Stomach (tissue), 9 donors: ENCODE data around the gene TEX19. TPM values are rescaled to one million over a fixed set of nuclear protein-coding genes. Genes with fewer than 3 reads are reported as not detected.
"Not testable (repeated sequence)": the region's sequence is repeated elsewhere in the genome, so short reads cannot be mapped to it uniquely, and the experiment has no call there.

Source experiments
- DNase-seq, 2 donors: peaks; one replicate each; pipeline versions ENCODE4 v3.0.0 to v3.0.0-alpha.2; 2013 to 2019
- H3K27ac ChIP-seq, 5 donors: fragments of 200-600 bp in 4 of 5; sonication (generic) in 4 of 5; one replicate each; pipeline ENCODE4 v1.5.1; 2013 to 2019; ENCODE audit warnings: mild to moderate bottlenecking in 1 of 5, moderate library complexity in 1 of 5
- H3K27me3 ChIP-seq, 3 donors: fragments of 200-600 bp; sonication (generic); one replicate each; pipeline ENCODE4 v1.5.1; 2017 to 2019; ENCODE audit warnings: mixed run types in 1 of 3
- H3K36me3 ChIP-seq, 4 donors: fragments of 200-600 bp; sonication (generic); 1 replicate in 3 of 4; 2 replicates in 1 of 4; pipeline ENCODE4 v1.5.1; 2016 to 2019
- H3K4me1 ChIP-seq, 4 donors: fragments of 200-600 bp; sonication (generic); one replicate each; pipeline ENCODE4 v1.5.1; 2016 to 2019
- H3K4me3 ChIP-seq, 4 donors: fragments of 200-600 bp; sonication (generic) in 3 of 4; one replicate each; pipeline ENCODE4 v1.5.1; 2016 to 2019; ENCODE audit warnings: mild to moderate bottlenecking in 1 of 4
- H3K9me3 ChIP-seq, 4 donors: fragments of 200-600 bp; sonication (generic); one replicate each; pipeline ENCODE4 v1.5.1; 2016 to 2019
- EP300 ChIP-seq: sonication (generic); formaldehyde crosslinking; IDR thresholded peaks from one replicate; pipeline ENCODE4 v1.6.1; 2017; ENCODE audit warnings: antibody characterized with exemption
- POLR2A ChIP-seq, 4 donors: fragments of 450-650 bp; IDR thresholded peaks; one replicate each; pipeline ENCODE4 v1.6.1; 2016; ENCODE audit warnings: antibody characterized with exemption in 4 of 4, control low read depth in 2 of 4, mild to moderate bottlenecking in 1 of 4, moderate library complexity in 1 of 4
- POLR2AphosphoS5 ChIP-seq, 3 donors: sonication (generic); formaldehyde crosslinking; IDR thresholded peaks; one replicate each; pipeline ENCODE4 v1.6.1; 2016; ENCODE audit warnings: antibody characterized with exemption in 3 of 3
- WGBS, 5 donors: extraction: QIAGEN DNeasy Blood & Tissue Kit in 3 of 5; methylation state at CpG; one replicate each; pipeline versions ENCODE4 v1.1.5 to v1.1.7; 2013 to 2018; 5-methylcytosine and 5-hydroxymethylcytosine counted together
- intact Hi-C: fragments of 100-400 bp; cut with DNase I; formaldehyde crosslinking; loops from one replicate; pipeline ENCODE4 v1.15.1; 2023; ENCODE audit warnings: low total_unique reads
- polyA plus RNA-seq, 3 donors: library from polyadenylated mRNA; stranded (reverse); fragments of 200-250 nt; gene quantifications; one replicate each; pipeline ENCODE4 v1.2.3, GENCODE V29; 2013
- total RNA-seq, 5 donors: library from RNA; depleted of rRNA; stranded (reverse); fragments of >200 nt; gene quantifications; one replicate each; pipeline versions ENCODE4 v1.1.0 to v1.2.3, GENCODE V29; 2014 to 2016
- TF ChIP-seq, protein P1 (sequence below), 7 experiments: fragments of 450-650 bp in 4 of 7; fragments of 200-600 bp in 3 of 7; sonication (generic) in 3 of 7; IDR thresholded peaks; one replicate each; pipeline ENCODE4 v1.5.1; 2016 to 2019; ENCODE audit warnings: antibody characterized with exemption in 7 of 7, control low read depth in 2 of 7, mild to moderate bottlenecking in 1 of 7
- donor health status: healthy with polysubstance abuse.
- donor health status: Bipolar disorder and iron deficiency.
- donor health status: healthy.

The TEX19 gene
- total and polyA plus RNA-seq, 8 donors, result not detected

DNA sequence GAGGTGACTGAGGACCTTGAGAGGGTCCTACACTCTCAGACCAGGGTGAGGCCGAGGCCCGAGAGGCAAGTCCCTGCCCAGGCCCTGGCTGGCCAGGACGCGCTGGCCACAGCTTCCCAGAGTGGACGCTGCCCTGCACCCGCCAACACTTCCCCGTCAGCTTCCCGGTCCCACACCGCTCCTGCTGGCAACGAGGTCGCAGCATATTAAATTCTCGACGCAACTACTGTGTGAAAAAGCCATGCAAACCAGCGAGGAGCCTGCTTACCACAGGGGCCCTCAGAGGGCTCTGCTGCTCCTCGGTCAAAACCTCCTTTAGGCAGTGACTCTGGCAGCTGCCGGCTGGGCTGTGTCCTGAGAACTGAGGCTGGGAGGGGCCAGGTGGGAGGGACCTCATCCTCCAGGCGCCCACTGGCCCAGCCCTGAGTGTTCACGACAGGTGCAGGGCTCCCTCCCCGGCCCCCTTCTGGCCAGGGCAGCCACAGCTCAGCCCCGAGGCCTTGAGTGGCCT is 2.1 kb upstream of the TEX19 start:
- intact Hi-C loops, result no loop called here
- Histone ChIP-seq H3K36me3 (no peaks in the 10 kb centered on the region), H3K4me1 (peaks cover 6 to 29% (median 16%) of the 10 kb centered on the region in 4 donors), H3K27ac (no peak overlapping the region), H3K4me3 (no peak overlapping the region), H3K9me3 (no peaks in the 10 kb centered on the region), H3K27me3 (peaks cover 0 to 39% (median 3%) of the 10 kb centered on the region in 3 donors)
- 40 to 45% (median 43%) methylated on average over 4 to 20 of the region's 20 CpGs for WGBS, 5 donors
- DNase-seq, result peak in 1 of 2 donors; percentile 49
- TF ChIP-seq POLR2AphosphoS5 (IDR thresholded peaks at IDR 0.05), result no peak
- no peak for TF ChIP-seq EP300
- no peak for TF ChIP-seq POLR2A (IDR thresholded peaks at IDR 0.05)
- TF ChIP-seq, protein P1, sequence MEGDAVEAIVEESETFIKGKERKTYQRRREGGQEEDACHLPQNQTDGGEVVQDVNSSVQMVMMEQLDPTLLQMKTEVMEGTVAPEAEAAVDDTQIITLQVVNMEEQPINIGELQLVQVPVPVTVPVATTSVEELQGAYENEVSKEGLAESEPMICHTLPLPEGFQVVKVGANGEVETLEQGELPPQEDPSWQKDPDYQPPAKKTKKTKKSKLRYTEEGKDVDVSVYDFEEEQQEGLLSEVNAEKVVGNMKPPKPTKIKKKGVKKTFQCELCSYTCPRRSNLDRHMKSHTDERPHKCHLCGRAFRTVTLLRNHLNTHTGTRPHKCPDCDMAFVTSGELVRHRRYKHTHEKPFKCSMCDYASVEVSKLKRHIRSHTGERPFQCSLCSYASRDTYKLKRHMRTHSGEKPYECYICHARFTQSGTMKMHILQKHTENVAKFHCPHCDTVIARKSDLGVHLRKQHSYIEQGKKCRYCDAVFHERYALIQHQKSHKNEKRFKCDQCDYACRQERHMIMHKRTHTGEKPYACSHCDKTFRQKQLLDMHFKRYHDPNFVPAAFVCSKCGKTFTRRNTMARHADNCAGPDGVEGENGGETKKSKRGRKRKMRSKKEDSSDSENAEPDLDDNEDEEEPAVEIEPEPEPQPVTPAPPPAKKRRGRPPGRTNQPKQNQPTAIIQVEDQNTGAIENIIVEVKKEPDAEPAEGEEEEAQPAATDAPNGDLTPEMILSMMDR (IDR thresholded peaks at IDR 0.05), result no peak

DNA sequence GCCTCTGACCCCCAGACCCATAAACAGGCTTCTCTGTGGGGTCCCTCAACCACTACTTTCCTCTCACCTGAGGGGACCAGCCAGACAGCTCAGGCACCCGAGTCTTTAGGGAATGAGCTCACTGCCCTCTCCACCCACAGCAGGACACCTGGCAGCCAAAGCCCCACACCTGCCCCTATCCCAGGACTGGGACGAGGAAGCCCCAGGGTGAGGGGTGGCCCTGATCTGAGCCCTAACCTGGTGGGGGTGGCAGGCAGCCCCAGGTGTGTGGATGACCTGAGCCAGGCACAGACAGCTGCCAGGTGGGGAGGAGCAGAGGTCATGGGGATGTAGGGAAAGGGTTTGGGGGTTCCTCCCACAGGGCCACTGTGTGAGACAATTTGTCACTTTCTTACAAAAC is 1.7 kb upstream of the TEX19 start:
- no peak overlapping the region for H3K27ac ChIP-seq
- no peaks in the 10 kb centered on the region for H3K36me3 ChIP-seq
- DNase-seq, result no peak
- no peak overlapping the region for H3K4me3 ChIP-seq
- WGBS, 5 donors, result 56 to 69% (median 61%) methylated on average over 2 of the region's 2 CpGs
- peaks cover 0 to 39% (median 3%) of the 10 kb centered on the region in 3 donors for H3K27me3 ChIP-seq
- peaks cover 6 to 26% (median 14%) of the 10 kb centered on the region in 4 donors for H3K4me1 ChIP-seq
- H3K9me3 ChIP-seq, result no peaks in the 10 kb centered on the region
- intact Hi-C loops, result no loop called here
- TF ChIP-seq POLR2A (IDR thresholded peaks at IDR 0.05), result no peak
- TF ChIP-seq POLR2AphosphoS5 (IDR thresholded peaks at IDR 0.05), result no peak
- TF ChIP-seq, protein P1 (IDR thresholded peaks at IDR 0.05), result no peak

DNA sequence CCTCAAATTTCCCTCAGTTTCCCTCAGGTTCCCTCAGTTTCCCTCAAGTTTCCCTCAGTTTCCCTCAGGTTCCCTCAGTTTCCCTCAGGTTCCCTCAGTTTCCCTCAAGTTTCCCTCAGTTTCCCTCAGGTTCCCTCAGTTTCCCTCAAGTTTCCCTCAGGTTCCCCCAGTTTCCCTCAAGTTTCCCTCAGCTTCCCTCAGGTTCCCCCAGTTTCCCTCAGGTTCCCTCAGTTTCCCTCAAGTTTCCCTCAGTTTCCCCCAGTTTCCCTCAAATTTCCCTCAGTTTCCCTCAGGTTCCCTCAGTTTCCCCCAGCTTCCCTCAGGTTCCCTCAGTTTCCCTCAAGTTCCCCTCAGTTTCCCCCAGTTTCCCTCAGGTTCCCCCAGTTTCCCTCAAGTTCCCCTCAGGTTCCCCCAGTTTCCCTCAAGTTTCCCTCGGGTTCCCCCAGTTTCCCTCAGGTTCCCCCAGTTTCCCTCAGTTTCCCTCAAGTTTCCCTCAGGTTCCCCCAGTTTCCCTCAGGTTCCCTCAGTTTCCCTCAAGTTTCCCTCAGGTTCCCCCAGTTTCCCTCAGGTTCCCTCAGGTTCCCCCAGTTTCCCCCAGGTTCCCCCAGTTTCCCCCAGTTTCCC is 516 bp downstream of the TEX19 start:
- H3K27ac ChIP-seq, intact Hi-C loops, H3K4me3 ChIP-seq, H3K36me3 ChIP-seq, H3K9me3 ChIP-seq: not testable (repeated sequence)
- DNase-seq, result peak in 1 of 2 donors; percentile 63
- peaks cover 0 to 35% (median 3%) of the 10 kb centered on the region in 3 donors for H3K27me3 ChIP-seq
- peaks cover 6 to 26% (median 14%) of the 10 kb centered on the region in 4 donors for H3K4me1 ChIP-seq
- 63 to 94% (median 80%) methylated on average over 1 of the region's 1 CpG for WGBS, 5 donors

DNA sequence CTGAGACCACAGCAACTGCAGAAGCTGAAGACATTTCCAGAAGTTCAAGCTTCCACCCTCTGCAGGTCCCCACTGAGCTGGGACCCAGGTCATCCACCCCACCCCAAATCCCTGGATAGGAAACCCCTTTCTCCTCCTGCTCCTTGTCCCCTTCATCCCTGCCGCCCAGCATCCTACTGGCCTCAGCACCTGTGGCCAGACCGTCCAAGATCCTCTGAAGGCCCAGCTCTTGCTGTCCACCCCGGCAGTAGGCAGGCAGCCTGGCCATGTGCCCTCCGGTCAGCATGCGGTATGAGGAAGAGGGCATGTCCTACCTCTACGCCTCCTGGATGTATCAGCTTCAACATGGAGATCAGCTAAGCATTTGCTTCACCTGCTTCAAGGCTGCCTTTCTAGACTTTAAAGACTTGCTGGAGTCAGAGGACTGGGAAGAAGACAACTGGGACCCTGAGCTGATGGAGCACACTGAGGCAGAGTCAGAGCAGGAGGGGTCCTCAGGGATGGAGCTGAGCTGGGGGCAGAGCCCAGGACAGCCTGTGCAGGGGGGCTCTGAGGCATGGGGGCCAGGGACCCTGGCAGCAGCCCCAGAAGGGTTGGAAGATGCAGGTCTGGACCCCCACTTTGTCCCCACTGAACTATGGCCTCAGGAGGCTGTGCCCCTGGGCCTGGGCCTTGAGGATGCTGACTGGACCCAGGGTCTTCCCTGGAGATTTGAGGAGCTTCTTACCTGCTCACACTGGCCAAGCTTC is 3.0 kb downstream of the TEX19 start:
- DNase-seq, result no peak
- H3K9me3 ChIP-seq, result no peaks in the 10 kb centered on the region
- intact Hi-C loops, result no loop called here
- H3K4me3 ChIP-seq, result no peak overlapping the region
- no peaks in the 10 kb centered on the region for H3K36me3 ChIP-seq
- H3K27ac ChIP-seq, result no peak overlapping the region
- no peak for TF ChIP-seq POLR2AphosphoS5 (IDR thresholded peaks at IDR 0.05)
- TF ChIP-seq, protein P1 (IDR thresholded peaks at IDR 0.05), result no peak
- TF ChIP-seq EP300, result no peak
- H3K4me1 ChIP-seq, result peaks cover 0 to 7% (median 0%) of the 10 kb centered on the region in 4 donors
- 83 to 94% (median 92%) methylated on average over 6 of the region's 6 CpGs for WGBS, 5 donors
- peaks cover 0 to 25% (median 3%) of the 10 kb centered on the region in 3 donors for H3K27me3 ChIP-seq
